ENCODE data around the gene PPM1A. TPM values are rescaled to one million over a fixed set of nuclear protein-coding genes. Genes with fewer than 3 reads are reported as not detected.

PPM1A gene
- total and polyA plus RNA-seq, 4 donors: 21.4 to 61.5 (median 33.6) TPM

DNA sequence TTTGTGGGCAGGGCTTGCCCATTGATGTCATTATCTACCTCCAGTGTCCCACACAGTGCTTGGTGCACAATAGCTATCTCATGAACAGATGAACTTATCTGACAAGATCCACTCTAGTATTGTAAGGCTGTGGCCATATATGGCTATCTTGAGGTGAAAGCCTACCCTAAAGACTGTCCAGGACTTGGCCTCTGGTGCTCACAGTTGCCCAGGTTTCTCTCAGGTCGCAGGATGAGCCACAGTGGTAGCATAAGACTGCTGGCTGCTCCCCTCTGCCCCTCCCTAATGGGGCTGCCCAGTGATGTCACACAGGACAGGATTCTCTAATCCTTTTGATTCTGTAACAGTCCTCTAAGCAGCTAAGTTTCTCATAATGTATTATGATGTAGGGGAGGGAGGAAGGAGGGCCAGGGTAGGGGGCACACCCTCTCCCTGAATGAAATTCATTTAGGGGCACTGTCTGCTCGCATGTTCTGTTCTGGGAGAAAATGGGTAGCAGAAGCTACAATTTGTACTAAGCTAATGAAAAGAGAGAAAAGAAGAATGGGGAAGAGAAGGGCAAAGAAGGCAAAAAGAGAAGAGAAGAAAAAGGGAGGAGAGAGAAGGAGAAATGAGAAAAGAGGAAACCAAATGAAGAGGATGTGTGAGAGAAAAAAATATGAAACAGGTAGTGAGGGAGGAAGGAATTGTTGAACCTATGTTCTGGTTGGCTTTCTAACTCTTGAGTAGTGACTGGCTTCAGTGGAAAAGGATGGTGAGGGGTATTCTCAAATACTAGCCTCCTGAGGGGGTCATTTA, 3.4 kb upstream of the PPM1A start:
- no peak for DNase-seq
- TF ChIP-seq, protein P1, sequence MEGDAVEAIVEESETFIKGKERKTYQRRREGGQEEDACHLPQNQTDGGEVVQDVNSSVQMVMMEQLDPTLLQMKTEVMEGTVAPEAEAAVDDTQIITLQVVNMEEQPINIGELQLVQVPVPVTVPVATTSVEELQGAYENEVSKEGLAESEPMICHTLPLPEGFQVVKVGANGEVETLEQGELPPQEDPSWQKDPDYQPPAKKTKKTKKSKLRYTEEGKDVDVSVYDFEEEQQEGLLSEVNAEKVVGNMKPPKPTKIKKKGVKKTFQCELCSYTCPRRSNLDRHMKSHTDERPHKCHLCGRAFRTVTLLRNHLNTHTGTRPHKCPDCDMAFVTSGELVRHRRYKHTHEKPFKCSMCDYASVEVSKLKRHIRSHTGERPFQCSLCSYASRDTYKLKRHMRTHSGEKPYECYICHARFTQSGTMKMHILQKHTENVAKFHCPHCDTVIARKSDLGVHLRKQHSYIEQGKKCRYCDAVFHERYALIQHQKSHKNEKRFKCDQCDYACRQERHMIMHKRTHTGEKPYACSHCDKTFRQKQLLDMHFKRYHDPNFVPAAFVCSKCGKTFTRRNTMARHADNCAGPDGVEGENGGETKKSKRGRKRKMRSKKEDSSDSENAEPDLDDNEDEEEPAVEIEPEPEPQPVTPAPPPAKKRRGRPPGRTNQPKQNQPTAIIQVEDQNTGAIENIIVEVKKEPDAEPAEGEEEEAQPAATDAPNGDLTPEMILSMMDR (IDR thresholded peaks at IDR 0.05; ENCODE audit: control extremely low read depth, extremely low read depth): no peak
- Histone ChIP-seq H3K27ac (ENCODE audit: low read depth in 1 of 2, low read length in 1 of 2) (no peak overlapping the region), H3K4me1 (ENCODE audit: control insufficient read depth in 5 of 5, insufficient read depth in 5 of 5, low read length in 5 of 5) (peaks cover 0 to 12% (median 0%) of the 10 kb centered on the region in 5 donors), H3K9me3 (ENCODE audit: control insufficient read depth in 4 of 4, insufficient read depth in 3 of 4, low read length in 3 of 4) (no peaks in the 10 kb centered on the region), H3K27me3 (ENCODE audit: control insufficient read depth in 3 of 3, insufficient read depth in 3 of 3, low read length in 2 of 3) (no peaks in the 10 kb centered on the region), H3K9ac (ENCODE audit: insufficient read depth in 1 of 2, low read length in 2 of 2) (no peak overlapping the region), H3K36me3 (ENCODE audit: control insufficient read depth in 4 of 4, insufficient read depth in 4 of 4, low read length in 4 of 4) (no peaks in the 10 kb centered on the region), H3K4me3 (no peak overlapping the region)
- no peak for ATAC-seq (ENCODE audit: insufficient read depth, low FRiP score)
- WGBS, 2 donors: 72 to 79% methylated on average over 2 of the region's 2 CpGs

DNA sequence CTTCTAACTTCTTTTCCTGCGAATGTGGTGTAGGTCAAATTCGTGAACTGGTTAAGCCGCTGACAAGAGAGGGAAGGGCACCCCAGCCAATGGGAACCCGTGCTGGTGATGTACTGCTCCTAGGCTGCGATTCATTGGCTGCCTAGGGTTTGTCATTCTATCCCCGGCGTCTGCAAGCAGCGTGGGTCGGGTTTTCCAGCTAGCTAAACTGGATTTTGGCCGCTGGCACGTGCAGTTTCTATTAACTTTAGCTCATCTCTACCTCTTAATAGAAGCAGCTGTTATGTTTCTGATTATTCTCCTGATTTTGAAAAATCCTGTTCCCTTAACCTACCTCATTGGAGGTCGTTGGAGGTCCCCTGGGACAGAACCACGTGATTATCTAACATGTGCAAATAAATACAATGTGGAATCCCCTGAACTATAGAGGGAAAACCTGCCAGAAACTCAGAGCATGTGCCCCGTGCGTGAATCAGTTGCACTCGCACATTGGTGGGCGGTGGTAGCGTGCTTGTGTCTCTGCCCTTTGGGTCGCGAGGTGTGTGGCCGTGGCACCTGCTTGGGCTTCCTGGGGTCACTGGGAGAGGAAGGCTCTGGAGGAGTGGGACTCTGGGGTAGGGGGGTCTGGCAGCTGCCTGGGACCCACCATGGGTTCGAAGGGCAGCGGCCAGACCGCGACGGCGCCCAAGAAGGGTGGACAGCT, 876 bp upstream of the PPM1A start:
- peak; percentile 86 for ATAC-seq (ENCODE audit: insufficient read depth, low FRiP score)
- TF ChIP-seq, protein P1 (IDR thresholded peaks at IDR 0.05; ENCODE audit: control extremely low read depth, extremely low read depth): no peak
- peaks cover 0 to 38% (median 7%) of the 10 kb centered on the region in 5 donors for H3K4me1 ChIP-seq (ENCODE audit: control insufficient read depth in 5 of 5, insufficient read depth in 5 of 5, low read length in 5 of 5)
- peak overlapping the region; percentile 98 to 100 for H3K27ac ChIP-seq (ENCODE audit: low read depth in 1 of 2, low read length in 1 of 2)
- 1 to 2% methylated on average over 27 of the region's 27 CpGs for WGBS, 2 donors
- H3K27me3 ChIP-seq (ENCODE audit: control insufficient read depth in 3 of 3, insufficient read depth in 3 of 3, low read length in 2 of 3): no peaks in the 10 kb centered on the region
- H3K9ac ChIP-seq (ENCODE audit: insufficient read depth in 1 of 2, low read length in 2 of 2): peak overlapping the region; percentile 95 to 97
- no peaks in the 10 kb centered on the region for H3K9me3 ChIP-seq (ENCODE audit: control insufficient read depth in 4 of 4, insufficient read depth in 3 of 4, low read length in 3 of 4)
- peak overlapping the region; percentile 83 for H3K4me3 ChIP-seq
- DNase-seq: peak; percentile 95 to 98 (median 97)
- H3K36me3 ChIP-seq (ENCODE audit: control insufficient read depth in 4 of 4, insufficient read depth in 4 of 4, low read length in 4 of 4): no peaks in the 10 kb centered on the region

DNA sequence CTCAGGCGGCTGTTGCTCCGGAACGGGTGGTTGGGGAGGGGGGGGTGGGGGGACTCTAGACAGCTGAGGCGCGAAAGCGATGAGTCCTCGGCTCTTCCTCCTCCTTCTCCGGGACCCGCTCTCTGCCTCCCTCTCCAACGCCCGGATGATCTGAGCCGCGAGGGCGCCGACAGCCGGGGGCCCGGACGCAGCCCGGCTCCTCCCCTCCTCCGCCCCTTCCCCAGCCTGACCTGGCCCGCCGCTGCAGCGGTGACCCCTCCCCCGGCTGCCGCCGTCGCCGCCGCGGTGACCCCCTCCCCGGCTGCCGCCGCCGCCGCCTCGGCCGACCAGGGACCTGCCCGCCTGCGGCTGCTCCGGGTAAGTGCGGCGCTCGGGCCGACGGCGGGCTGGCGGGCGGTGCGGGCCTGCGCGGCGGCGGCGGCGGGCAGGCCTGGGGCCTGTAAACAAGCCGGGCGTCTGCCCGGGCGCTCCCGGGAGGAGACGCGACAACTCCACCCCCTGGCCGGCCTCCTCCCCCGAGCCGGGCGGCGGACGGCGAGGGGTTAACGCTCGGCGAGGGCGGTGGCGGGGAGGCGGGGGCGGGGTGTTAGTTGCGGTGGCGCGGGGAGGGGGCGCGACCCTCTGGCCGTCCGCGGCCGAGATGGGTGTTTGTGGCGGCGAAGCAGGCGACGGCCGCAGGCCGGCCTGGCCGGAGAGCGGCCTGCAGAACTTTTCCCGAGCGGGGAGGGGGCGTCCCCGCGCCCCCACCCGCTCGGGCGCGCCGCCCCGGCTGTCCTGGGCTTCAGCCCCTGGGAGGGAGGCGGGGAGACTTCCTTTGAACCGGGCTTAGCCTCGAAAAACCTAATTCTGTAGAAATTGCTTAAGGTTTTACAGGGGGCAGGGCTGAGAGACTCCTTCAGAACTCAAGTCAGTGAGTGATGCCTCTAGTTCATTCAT, 568 bp downstream of the PPM1A start:
- no peaks in the 10 kb centered on the region for H3K27me3 ChIP-seq (ENCODE audit: control insufficient read depth in 3 of 3, insufficient read depth in 3 of 3, low read length in 2 of 3)
- 0 to 1% methylated on average over 53 to 107 of the region's 107 CpGs for WGBS, 2 donors
- ATAC-seq (ENCODE audit: insufficient read depth, low FRiP score): peak; percentile 24
- peak overlapping the region; percentile 96 to 99 for H3K27ac ChIP-seq (ENCODE audit: low read depth in 1 of 2, low read length in 1 of 2)
- peak overlapping the region; percentile 80 to 97 for H3K9ac ChIP-seq (ENCODE audit: insufficient read depth in 1 of 2, low read length in 2 of 2)
- no peaks in the 10 kb centered on the region for H3K36me3 ChIP-seq (ENCODE audit: control insufficient read depth in 4 of 4, insufficient read depth in 4 of 4, low read length in 4 of 4)
- DNase-seq: peak; percentile 87 to 90 (median 88)
- TF ChIP-seq, protein P1 (IDR thresholded peaks at IDR 0.05; ENCODE audit: control extremely low read depth, extremely low read depth): no peak
- H3K4me1 ChIP-seq (ENCODE audit: control insufficient read depth in 5 of 5, insufficient read depth in 5 of 5, low read length in 5 of 5): peaks cover 0 to 49% (median 9%) of the 10 kb centered on the region in 5 donors
- no peaks in the 10 kb centered on the region for H3K9me3 ChIP-seq (ENCODE audit: control insufficient read depth in 4 of 4, insufficient read depth in 3 of 4, low read length in 3 of 4)
- peak overlapping the region; percentile 70 for H3K4me3 ChIP-seq
